ENCODE measurements around the gene ADGRD2. TPM values are rescaled to one million over a fixed set of nuclear protein-coding genes. Genes with fewer than 3 reads are reported as not detected.

ADGRD2 gene
- total RNA-seq, 4 donors from 2014 or later = not detected

GRCh38 chr9:124506433-124506832 lies 56.2 kb downstream of the ADGRD2 start:
- Histone ChIP-seq H3K27ac (no peak overlapping the region), H3K36me3 (no peaks in the 10 kb centered on the region), H3K9me3 (no peaks in the 10 kb centered on the region), H3K27me3 (peaks cover 58% of the 10 kb centered on the region), H3K4me3 (no peak overlapping the region), H3K4me1 (peaks cover 5 to 18% (median 14%) of the 10 kb centered on the region in 4 donors)
- no peak for DNase-seq
- in situ Hi-C loops (cut with MboI; ENCODE audit: low pct_ligation_motif_present in 1 of 4, low pct_unique_long_range_greater_than_20kb in 1 of 4, low sequenced_read_pairs in 3 of 4) (no loop called here), intact Hi-C loops (cut with DNase I; ENCODE audit: low total_unique reads) (no loop called here)
- WGBS, 2 donors (ENCODE audit: low coverage in 1 of 2) = 86% methylated on average over 8 of the region's 8 CpGs; no CpG with 5 or more reads in 1 of the 2 donors
- TF ChIP-seq, protein P1, sequence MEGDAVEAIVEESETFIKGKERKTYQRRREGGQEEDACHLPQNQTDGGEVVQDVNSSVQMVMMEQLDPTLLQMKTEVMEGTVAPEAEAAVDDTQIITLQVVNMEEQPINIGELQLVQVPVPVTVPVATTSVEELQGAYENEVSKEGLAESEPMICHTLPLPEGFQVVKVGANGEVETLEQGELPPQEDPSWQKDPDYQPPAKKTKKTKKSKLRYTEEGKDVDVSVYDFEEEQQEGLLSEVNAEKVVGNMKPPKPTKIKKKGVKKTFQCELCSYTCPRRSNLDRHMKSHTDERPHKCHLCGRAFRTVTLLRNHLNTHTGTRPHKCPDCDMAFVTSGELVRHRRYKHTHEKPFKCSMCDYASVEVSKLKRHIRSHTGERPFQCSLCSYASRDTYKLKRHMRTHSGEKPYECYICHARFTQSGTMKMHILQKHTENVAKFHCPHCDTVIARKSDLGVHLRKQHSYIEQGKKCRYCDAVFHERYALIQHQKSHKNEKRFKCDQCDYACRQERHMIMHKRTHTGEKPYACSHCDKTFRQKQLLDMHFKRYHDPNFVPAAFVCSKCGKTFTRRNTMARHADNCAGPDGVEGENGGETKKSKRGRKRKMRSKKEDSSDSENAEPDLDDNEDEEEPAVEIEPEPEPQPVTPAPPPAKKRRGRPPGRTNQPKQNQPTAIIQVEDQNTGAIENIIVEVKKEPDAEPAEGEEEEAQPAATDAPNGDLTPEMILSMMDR (IDR thresholded peaks at IDR 0.05) = no peak
- TF ChIP-seq POLR2AphosphoS5 (IDR thresholded peaks at IDR 0.05) = no peak
- no peak for TF ChIP-seq POLR2A (IDR thresholded peaks at IDR 0.05)
- no peak for TF ChIP-seq EP300 (IDR thresholded peaks at IDR 0.05; ENCODE audit: low read depth)

DNA sequence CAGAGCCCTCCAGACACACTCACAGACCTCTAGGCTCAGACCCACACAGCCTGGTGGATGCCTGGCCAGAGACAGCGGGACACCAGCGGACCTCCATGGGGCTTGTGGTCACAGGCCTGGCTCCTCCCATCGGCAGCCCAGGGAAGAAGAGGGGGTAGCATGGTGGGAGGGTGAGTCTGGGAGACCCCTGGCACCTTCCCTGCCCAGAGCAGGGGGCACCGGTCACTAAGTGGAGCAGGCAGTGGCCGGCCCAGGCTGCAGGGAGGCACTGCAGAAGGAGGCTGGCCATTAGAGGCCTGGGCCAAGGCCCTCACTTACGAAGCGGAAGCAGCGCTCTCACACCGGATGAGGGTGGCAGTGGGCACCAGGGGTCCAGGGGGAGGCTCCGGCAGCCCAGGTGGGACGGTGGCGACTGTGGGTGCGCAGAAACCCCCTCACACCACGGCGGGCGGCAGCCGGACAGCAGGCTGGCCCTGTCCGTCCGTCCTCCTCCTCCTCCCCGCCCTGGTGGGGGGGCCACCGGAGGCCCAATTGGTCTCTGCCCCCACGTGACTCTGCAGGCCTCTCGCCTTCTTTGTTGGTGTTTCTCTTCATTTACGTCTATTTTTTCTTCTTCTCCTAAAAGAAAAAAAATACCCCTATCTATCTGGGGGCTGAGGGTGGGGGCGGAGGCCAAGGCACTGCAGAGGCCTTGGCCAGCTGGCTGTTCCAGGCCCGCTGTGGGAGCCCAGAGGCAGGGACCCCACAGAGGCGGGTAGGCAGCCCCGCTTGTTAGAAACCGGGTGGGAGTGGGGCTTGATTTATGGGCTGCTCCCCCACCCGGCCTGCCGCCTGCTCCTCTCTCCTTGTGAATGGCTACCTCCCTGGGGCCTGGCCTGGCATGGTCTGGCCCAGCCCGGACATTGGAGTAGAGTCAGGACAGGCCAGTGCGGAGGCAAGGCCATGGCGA lies 57.0 kb downstream of the ADGRD2 start, which contains the start of gene NR5A1:
Gene NR5A1 (minus strand): TSS at position 469 of the 949 bp plus-strand sequence. CDS start 4,004 bp downstream, outside the sequence.
- intact Hi-C loops (cut with DNase I; ENCODE audit: low total_unique reads) (no loop called here), in situ Hi-C loops (cut with MboI; ENCODE audit: low pct_ligation_motif_present in 1 of 4, low pct_unique_long_range_greater_than_20kb in 1 of 4, low sequenced_read_pairs in 3 of 4) (no loop called here)
- WGBS, 2 donors (ENCODE audit: low coverage in 1 of 2) = 91% methylated on average over 29 of the region's 34 CpGs; no CpG with 5 or more reads in 1 of the 2 donors
- no peak for DNase-seq
- no peak within 1 kb of the TSS for H3K27ac ChIP-seq
- H3K9me3 ChIP-seq = no peaks in the 10 kb centered on the region
- H3K36me3 ChIP-seq = no peaks in the 10 kb centered on the region
- peaks cover 5 to 18% (median 14%) of the 10 kb centered on the region in 4 donors for H3K4me1 ChIP-seq
- no peak for TF ChIP-seq EP300 (IDR thresholded peaks at IDR 0.05; ENCODE audit: low read depth)
- TF ChIP-seq POLR2AphosphoS5 (IDR thresholded peaks at IDR 0.05) = no peak
- no peak for TF ChIP-seq POLR2A (IDR thresholded peaks at IDR 0.05)
- TF ChIP-seq, protein P1 (IDR thresholded peaks at IDR 0.05) = no peak
- H3K4me3 ChIP-seq = no peak within 1 kb of the TSS
- H3K27me3 ChIP-seq = peaks cover 51% of the 10 kb centered on the region

- 91% methylated on average over 11 of the region's 11 CpGs; no CpG with 5 or more reads in 1 of the 2 donors for WGBS, 2 donors (ENCODE audit: low coverage in 1 of 2)
- Histone ChIP-seq H3K9me3 (no peaks in the 10 kb centered on the region), H3K36me3 (no peaks in the 10 kb centered on the region), H3K27me3 (peaks cover 43% of the 10 kb centered on the region), H3K4me1 (peaks cover 5 to 18% (median 14%) of the 10 kb centered on the region in 4 donors), H3K4me3 (no peak overlapping the region), H3K27ac (no peak overlapping the region)
- DNase-seq = no peak
- intact Hi-C loops (cut with DNase I; ENCODE audit: low total_unique reads) (no loop called here), in situ Hi-C loops (cut with MboI; ENCODE audit: low pct_ligation_motif_present in 1 of 4, low pct_unique_long_range_greater_than_20kb in 1 of 4, low sequenced_read_pairs in 3 of 4) (no loop called here)
- TF ChIP-seq, protein P1 (IDR thresholded peaks at IDR 0.05) = no peak
- TF ChIP-seq POLR2AphosphoS5 (IDR thresholded peaks at IDR 0.05) = no peak
- TF ChIP-seq EP300 (IDR thresholded peaks at IDR 0.05; ENCODE audit: low read depth) = no peak
- no peak for TF ChIP-seq POLR2A (IDR thresholded peaks at IDR 0.05)
Measured at GRCh38 chr9:124507880-124508423, 57.7 kb downstream of the ADGRD2 start.

All from transverse colon (tissue), 4 donors.